ENCODE results near the gene PTGR2. TPM values are rescaled to one million over a fixed set of nuclear protein-coding genes. Genes with fewer than 3 reads are reported as not detected.

The PTGR2 gene
- 8.3 and 11.7 TPM in 2 replicates for total RNA-seq
- polyA plus RNA-seq: 7.1 and 7.4 TPM in 2 replicates

GRCh38 chr14:73851567-73852382, at the start of gene PTGR2:
Gene PTGR2, plus strand, starts transcription at chr14:73851831. Its CDS starts 7,032 bp downstream, at chr14:73858863.
- H2AFZ ChIP-seq: peak within 1 kb of the TSS; percentile 62
- 1% methylated on average over 46 of the region's 51 CpGs for WGBS (ENCODE audit: low lambda C conversion rate, missing lambda C conversion rate)
- peaks cover 11% of the 10 kb centered on the region for H3K4me1 ChIP-seq (ENCODE audit: insufficient read depth)
- TF ChIP-seq EZH2phosphoT487 (IDR thresholded peaks at IDR 0.05; ENCODE audit: low read depth, severe bottlenecking, unreplicated experiment) (no peak), EZH2 (IDR thresholded peaks at IDR 0.05; ENCODE audit: borderline replicate concordance) (no peak), CTCF (IDR thresholded peaks at IDR 0.05; ENCODE audit: poor library complexity) (no peak)
- H3K4me2 ChIP-seq: peak within 1 kb of the TSS; percentile 78
- peak; percentile 98 for DNase-seq (ENCODE audit: low spot score)
- peak within 1 kb of the TSS; percentile 40 for H3K4me3 ChIP-seq
- no peaks in the 10 kb centered on the region for H3K36me3 ChIP-seq (replicated peaks; ENCODE audit: insufficient read depth, low read depth)
- H3K27me3 ChIP-seq: no peaks in the 10 kb centered on the region
- H3K27ac ChIP-seq: peak within 1 kb of the TSS; percentile 94
- no peaks in the 10 kb centered on the region for H3K9me2 ChIP-seq (replicated peaks; ENCODE audit: insufficient read depth)
- no peaks in the 10 kb centered on the region for H4K20me1 ChIP-seq (ENCODE audit: insufficient read depth, poor library complexity, severe bottlenecking)
- no peaks in the 10 kb centered on the region for H3K79me2 ChIP-seq
- H3K9me3 ChIP-seq (ENCODE audit: low read depth): no peaks in the 10 kb centered on the region

GRCh38 chr14:73802431-73803188, 49.0 kb upstream of the PTGR2 start:
- Histone ChIP-seq H3K9me2 (replicated peaks; ENCODE audit: insufficient read depth) (no peaks in the 10 kb centered on the region), H3K27me3 (no peaks in the 10 kb centered on the region), H3K36me3 (replicated peaks; ENCODE audit: insufficient read depth, low read depth) (no peaks in the 10 kb centered on the region), H3K27ac (peak overlapping the region; percentile 64), H4K20me1 (ENCODE audit: insufficient read depth, poor library complexity, severe bottlenecking) (no peaks in the 10 kb centered on the region), H3K9me3 (ENCODE audit: low read depth) (no peaks in the 10 kb centered on the region), H3K4me3 (no peak overlapping the region), H3K79me2 (no peaks in the 10 kb centered on the region), H3K4me2 (no peak overlapping the region), H3K4me1 (ENCODE audit: insufficient read depth) (peaks cover 12% of the 10 kb centered on the region), H2AFZ (no peak overlapping the region)
- DNase-seq (ENCODE audit: low spot score): peak; percentile 66
- TF ChIP-seq EZH2phosphoT487 (IDR thresholded peaks at IDR 0.05; ENCODE audit: low read depth, severe bottlenecking, unreplicated experiment) (no peak), CTCF (IDR thresholded peaks at IDR 0.05; ENCODE audit: poor library complexity) (no peak), EZH2 (IDR thresholded peaks at IDR 0.05; ENCODE audit: borderline replicate concordance) (no peak)
- WGBS (ENCODE audit: low lambda C conversion rate, missing lambda C conversion rate): 78% methylated on average over 10 of the region's 10 CpGs

GRCh38 chr14:73804636-73805035, 47.0 kb upstream of the PTGR2 start:
- Histone ChIP-seq H3K79me2 (no peaks in the 10 kb centered on the region), H3K27ac (no peak overlapping the region), H4K20me1 (ENCODE audit: insufficient read depth, poor library complexity, severe bottlenecking) (no peaks in the 10 kb centered on the region), H3K9me3 (ENCODE audit: low read depth) (no peaks in the 10 kb centered on the region), H3K27me3 (no peaks in the 10 kb centered on the region), H3K9me2 (replicated peaks; ENCODE audit: insufficient read depth) (no peaks in the 10 kb centered on the region), H2AFZ (no peak overlapping the region), H3K4me1 (ENCODE audit: insufficient read depth) (peaks cover 12% of the 10 kb centered on the region), H3K36me3 (replicated peaks; ENCODE audit: insufficient read depth, low read depth) (no peaks in the 10 kb centered on the region), H3K4me3 (no peak overlapping the region), H3K4me2 (no peak overlapping the region)
- 84% methylated on average over 2 of the region's 2 CpGs for WGBS (ENCODE audit: low lambda C conversion rate, missing lambda C conversion rate)
- no peak for DNase-seq (ENCODE audit: low spot score)
- TF ChIP-seq CTCF (IDR thresholded peaks at IDR 0.05; ENCODE audit: poor library complexity) (no peak), EZH2phosphoT487 (IDR thresholded peaks at IDR 0.05; ENCODE audit: low read depth, severe bottlenecking, unreplicated experiment) (no peak), EZH2 (IDR thresholded peaks at IDR 0.05; ENCODE audit: borderline replicate concordance) (no peak)

Data from hepatocyte (in vitro differentiated cells).